Mucosa of rectum (tissue), 2 donors: ENCODE results near the gene LIMS1.
"Not testable (repeated sequence)": the region's sequence is repeated elsewhere in the genome, so short reads cannot be mapped to it uniquely, and the experiment has no call there.

Experiments used
- H3K27ac ChIP-seq, 2 donors: one replicate each; pipeline ENCODE4 v1.7.0; 2013; ENCODE audit warnings: inconsistent platforms in 2 of 2, low read depth in 2 of 2, low read length in 2 of 2
- H3K27me3 ChIP-seq, 2 donors: one replicate each; pipeline ENCODE4 v1.7.0; 2013; ENCODE audit warnings: low read length in 2 of 2; ENCODE audit not compliant: control insufficient read depth in 2 of 2, insufficient read depth in 2 of 2
- H3K36me3 ChIP-seq, 2 donors: one replicate each; pipeline ENCODE4 v1.7.0; 2013; ENCODE audit warnings: low read length in 2 of 2; ENCODE audit not compliant: control insufficient read depth in 2 of 2, insufficient read depth in 2 of 2
- H3K4me1 ChIP-seq, 2 donors: one replicate each; pipeline ENCODE4 v1.7.0; 2013; ENCODE audit warnings: low read length in 2 of 2, mild to moderate bottlenecking in 1 of 2; ENCODE audit not compliant: control insufficient read depth in 2 of 2, insufficient read depth in 2 of 2
- H3K4me3 ChIP-seq, 2 donors: one replicate each; pipeline ENCODE4 v1.7.0; 2013; ENCODE audit warnings: low read length in 2 of 2
- H3K9ac ChIP-seq, 2 donors: one replicate each; pipeline ENCODE4 v1.7.0; 2013; ENCODE audit warnings: low read length in 2 of 2, low read depth in 1 of 2, mild to moderate bottlenecking in 1 of 2
- H3K9me3 ChIP-seq, 2 donors: one replicate each; pipeline ENCODE4 v1.7.0; 2013; ENCODE audit warnings: low read length in 2 of 2; ENCODE audit not compliant: control insufficient read depth in 2 of 2
- donor health status: healthy.
- donor health status: Normal muscosa, but diverticular disease.

LIMS1 gene

DNA sequence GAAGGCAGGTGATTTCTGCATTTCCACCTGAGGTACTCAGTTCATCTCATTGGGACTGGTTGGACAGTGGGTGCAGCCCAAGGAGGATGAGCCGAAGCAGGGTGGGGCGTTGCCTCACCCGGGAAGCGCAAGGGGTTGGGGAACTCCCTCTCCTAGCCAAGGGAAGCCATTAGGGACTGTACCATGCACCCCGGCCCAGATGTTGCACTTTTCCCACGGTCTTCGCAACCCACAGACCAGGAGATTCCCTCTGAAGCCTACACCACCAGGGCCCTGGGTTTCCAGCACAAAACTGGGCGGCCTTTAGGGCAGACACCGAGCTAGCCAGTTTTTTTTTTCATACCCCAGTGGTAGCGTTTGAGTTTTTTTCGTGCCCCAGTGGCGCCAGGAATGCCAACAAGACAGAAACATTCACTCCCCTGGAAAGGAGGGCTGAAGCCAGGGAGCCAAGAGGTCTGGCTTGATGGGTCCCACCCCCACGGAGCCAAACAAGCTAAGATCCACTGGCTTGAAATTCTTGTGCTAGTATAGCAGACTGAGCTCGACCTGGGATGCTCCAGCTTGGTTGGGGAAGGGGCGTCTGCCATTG lies 109.1 kb downstream of the LIMS1 start:
- Histone ChIP-seq H3K4me1 (peaks cover 0 to 5% of the 10 kb centered on the region in 2 donors), H3K4me3 (no peak overlapping the region), H3K36me3 (peaks cover 0 to 3% of the 10 kb centered on the region in 2 donors), H3K9ac (no peak overlapping the region), H3K27me3 (no peaks in the 10 kb centered on the region), H3K9me3 (no peaks in the 10 kb centered on the region), H3K27ac (no peak overlapping the region)

DNA sequence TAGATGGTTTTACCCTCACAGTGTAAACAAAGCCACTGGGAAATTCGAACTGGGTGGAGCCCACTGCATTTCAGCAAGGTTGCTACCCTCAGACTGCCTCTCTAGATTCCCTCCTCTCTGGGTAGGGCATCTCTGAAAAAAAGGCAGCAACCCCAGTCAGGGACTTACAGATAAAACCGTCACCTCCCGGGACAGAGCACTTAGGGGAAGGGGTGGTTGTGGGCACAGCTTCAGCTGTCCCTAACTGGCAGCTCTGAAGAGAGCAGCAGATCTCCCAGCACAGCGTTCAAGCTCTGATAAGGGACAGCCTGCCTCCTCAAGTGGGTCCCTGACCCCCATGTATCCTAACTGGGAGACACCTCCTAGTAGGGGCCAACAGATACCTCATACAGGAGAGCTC lies 109.6 kb downstream of the LIMS1 start:
- H3K9me3 ChIP-seq, H3K4me1 ChIP-seq, H3K27ac ChIP-seq, H3K9ac ChIP-seq, H3K27me3 ChIP-seq, H3K36me3 ChIP-seq, H3K4me3 ChIP-seq: not testable (repeated sequence)

DNA sequence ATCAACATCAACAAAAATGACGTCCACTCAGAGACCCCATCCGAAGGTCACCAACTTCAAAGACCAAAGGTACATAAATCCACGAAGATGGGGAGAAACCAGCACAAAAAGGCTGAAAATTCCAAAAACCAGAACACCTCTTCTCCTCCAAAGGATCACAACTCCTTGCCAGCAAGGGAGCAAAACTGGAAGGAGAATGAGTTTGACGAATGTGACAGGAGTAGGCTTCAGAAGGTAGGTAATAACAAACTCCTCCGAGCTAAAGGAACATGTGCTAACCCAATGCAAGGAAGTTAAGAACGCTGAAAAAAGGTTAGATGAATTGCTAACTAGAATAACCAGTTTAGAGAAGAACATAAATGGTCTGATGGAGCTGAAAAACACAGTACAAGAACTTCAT lies 110.2 kb downstream of the LIMS1 start:
- not testable (repeated sequence) for H3K4me1 ChIP-seq, H3K27me3 ChIP-seq, H3K27ac ChIP-seq, H3K9me3 ChIP-seq, H3K9ac ChIP-seq, H3K4me3 ChIP-seq, H3K36me3 ChIP-seq

DNA sequence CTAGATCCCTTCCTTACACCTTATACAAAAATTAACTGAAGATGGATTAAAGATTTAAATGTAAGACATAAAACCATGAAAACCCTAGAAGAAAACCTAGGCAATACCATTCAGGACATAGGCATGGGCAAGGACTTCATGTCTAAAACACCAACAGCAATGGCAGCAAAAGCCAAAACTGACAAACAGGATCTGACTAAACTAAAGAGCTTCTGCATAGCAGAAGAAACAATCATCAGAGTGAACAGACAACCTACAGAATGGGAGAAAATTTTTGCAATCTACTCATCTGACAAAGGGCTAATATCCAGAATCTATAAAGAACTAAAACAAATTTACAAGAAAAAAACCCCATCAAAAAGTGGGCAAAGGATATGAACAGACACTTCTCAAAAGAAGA lies 114.5 kb downstream of the LIMS1 start:
- not testable (repeated sequence) for H3K27ac ChIP-seq, H3K4me3 ChIP-seq, H3K9me3 ChIP-seq, H3K9ac ChIP-seq, H3K27me3 ChIP-seq, H3K4me1 ChIP-seq, H3K36me3 ChIP-seq

DNA sequence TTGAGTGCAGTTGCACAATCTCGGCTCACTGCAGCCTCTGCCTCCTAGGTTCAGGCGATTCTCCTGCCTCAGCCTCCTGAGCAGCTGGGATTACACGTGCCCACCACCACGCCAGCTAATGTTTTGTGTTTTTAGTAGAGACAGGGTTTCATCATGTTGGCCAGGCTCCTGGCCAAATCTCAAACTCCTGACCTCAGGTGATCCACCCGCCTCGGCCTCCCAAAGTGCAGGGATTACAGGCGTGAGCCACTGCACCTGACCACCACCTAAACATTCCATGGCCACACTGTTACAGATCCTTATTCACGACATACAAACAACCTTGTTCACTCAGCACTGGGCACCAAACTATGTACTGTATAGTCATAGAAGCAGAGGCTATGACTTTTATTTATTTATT lies 116.2 kb downstream of the LIMS1 start:
- H3K36me3 ChIP-seq, H3K4me3 ChIP-seq, H3K9me3 ChIP-seq, H3K27ac ChIP-seq, H3K4me1 ChIP-seq, H3K9ac ChIP-seq, H3K27me3 ChIP-seq: not testable (repeated sequence)

DNA sequence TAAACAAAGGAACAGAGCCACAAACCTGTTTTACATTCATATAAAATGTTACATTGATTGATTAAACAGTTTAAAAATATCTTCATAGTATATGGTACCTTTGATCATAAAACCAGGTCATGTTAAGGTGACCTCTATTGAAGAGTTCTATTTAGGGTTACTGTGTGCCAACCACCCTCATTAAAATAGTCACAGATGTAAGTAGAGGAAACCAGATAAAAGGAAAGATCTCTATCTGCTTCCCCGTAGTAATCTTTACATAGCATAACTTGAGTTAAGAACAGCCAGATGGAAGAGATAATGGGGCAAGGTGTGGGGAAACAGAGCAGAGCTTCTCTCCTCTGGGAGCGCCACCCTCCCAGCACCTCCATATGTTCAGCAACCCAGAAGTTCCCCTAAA lies 117.2 kb downstream of the LIMS1 start:
- H3K27me3 ChIP-seq, H3K9ac ChIP-seq, H3K4me1 ChIP-seq, H3K4me3 ChIP-seq, H3K36me3 ChIP-seq, H3K27ac ChIP-seq, H3K9me3 ChIP-seq: not testable (repeated sequence)

DNA sequence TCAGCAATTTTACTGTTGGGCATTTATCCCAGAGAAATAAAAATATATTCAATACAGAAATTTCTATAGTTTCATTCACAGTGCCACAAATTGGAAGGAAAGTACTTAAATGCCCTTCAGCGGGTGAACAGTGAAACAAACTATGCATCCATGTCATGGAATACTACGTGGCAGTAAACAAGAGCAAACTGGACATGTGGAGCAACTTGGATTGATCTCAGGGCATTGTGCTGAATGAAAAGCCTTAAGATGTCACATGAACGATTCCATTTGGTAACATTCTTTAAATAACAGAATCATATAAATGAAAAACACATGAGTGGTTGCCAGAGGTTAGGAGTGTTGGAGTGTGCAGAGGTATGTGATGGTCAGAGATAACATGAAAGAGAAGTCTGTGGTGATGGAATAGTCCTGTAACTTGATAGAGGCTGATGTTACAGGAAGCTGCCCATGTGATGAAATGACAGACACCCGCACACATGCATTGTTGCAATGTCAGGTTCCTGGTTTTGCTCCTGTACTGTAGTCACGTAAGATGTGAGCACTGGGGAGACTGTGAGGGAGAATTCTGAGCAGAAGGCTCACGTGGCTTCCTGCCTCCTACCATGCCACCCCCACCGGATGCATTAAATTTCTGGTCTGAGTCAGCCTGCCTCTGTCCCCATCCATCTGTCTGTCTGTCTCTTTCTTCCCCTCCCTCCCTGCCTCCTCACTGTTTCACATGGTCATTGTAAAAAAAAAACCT lies 118.1 kb downstream of the LIMS1 start:
- not testable (repeated sequence) for H3K4me3 ChIP-seq, H3K9me3 ChIP-seq, H3K4me1 ChIP-seq, H3K27me3 ChIP-seq, H3K36me3 ChIP-seq, H3K9ac ChIP-seq, H3K27ac ChIP-seq

DNA sequence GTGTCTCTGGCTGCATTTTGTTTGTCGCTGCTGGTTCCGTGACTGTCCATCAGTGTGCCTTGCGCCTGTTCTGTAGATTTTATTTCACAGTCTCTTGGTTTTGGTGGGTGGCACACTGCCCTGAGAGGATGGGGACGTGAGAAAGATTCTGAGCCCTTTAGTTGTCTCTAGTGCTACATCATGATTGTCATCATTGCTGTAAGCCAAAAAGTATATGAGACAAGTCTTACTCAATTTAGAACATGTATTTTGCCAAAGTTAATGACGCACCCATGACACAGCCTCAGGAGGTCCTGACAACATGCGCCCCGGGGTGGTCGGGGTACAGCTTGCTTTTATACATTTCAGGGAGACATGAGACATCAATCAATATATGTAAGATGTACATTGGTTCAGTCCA lies 119.2 kb downstream of the LIMS1 start:
- H3K27me3 ChIP-seq, H3K4me1 ChIP-seq, H3K4me3 ChIP-seq, H3K9me3 ChIP-seq, H3K27ac ChIP-seq, H3K36me3 ChIP-seq, H3K9ac ChIP-seq: not testable (repeated sequence)

DNA sequence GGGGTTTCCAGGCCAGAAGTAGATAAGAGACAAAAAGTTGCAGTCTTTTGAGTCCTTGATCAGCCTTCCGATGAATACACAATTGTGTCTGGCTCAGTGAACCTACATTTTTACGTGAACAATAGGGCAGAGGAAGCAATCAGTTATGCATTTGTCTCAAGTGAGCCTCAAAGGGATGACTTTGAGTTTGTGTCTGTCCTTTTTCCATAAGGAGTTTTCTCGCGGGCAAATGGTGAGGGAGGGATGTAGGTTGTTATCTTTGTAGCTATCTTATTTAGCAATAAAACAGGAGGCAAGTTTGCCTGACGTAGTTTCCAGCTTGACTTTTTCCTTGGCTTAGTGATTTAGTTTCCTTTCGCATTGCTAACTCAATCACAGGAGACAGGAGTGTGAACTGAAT lies 119.6 kb downstream of the LIMS1 start:
- not testable (repeated sequence) for H3K9me3 ChIP-seq, H3K36me3 ChIP-seq, H3K4me1 ChIP-seq, H3K27me3 ChIP-seq, H3K27ac ChIP-seq, H3K4me3 ChIP-seq, H3K9ac ChIP-seq

DNA sequence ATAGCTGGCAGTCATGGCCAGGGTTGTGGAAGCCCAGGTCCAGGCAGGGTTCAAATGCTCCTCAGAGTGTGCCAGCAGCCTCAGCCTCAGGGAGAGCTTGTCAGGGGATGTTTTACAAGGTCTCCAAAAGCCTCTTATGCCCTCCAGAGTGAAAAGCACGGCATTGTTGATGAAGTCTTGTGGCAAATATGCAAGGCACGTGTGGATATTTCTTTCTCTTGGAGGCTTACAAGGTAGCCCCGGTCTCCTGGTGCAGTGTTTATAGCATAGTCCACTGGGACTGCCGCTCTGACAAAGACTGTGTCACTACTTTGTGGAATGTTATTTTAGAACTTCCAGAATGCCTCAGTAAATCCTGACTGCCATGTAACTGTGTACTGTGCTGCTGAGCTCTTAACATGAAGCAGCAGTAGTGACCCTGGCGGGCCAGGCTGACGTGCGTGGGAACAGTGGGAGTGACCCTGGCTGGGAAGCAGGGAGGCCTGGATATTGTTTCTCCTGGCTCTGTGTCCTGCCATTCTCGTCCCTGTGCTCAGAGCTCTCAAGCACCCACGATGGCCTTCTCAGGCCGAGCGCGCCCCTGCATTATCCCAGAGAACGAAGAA lies 120.4 kb downstream of the LIMS1 start:
- H3K9ac ChIP-seq, H3K4me1 ChIP-seq, H3K27me3 ChIP-seq, H3K4me3 ChIP-seq, H3K36me3 ChIP-seq, H3K9me3 ChIP-seq, H3K27ac ChIP-seq: not testable (repeated sequence)
